BE2C (cell line): ENCODE measurements around the gene MRPL34.

Experiments used
- DNase-seq: peaks from one replicate; pipeline ENCODE4 v3.0.0-alpha.2; 2020
- H3K27me3 ChIP-seq: fragments of 250-450 bp; sonication (Bioruptor Pico); 2 replicates; pipeline ENCODE4 v1.5.1; 2020; ENCODE audit warnings: mild to moderate bottlenecking
- H3K36me3 ChIP-seq: fragments of 250-450 bp; sonication (Bioruptor Pico); 2 replicates; pipeline ENCODE4 v1.5.1; 2020; ENCODE audit warnings: mild to moderate bottlenecking
- H3K4me1 ChIP-seq: fragments of 250-450 bp; sonication (Bioruptor Pico); 2 replicates; pipeline ENCODE4 v1.5.1; 2020
- H3K4me3 ChIP-seq: 2 replicates; pipeline ENCODE4 v1.5.1; 2011; ENCODE audit warnings: low read depth, low read length
- H3K9me3 ChIP-seq: fragments of 250-450 bp; sonication (Bioruptor Pico); 2 replicates; pipeline ENCODE4 v1.5.1; 2020
- TF ChIP-seq, protein P1 (sequence below): IDR thresholded peaks from 2 replicates; pipeline ENCODE4 v1.5.1; 2012; ENCODE audit warnings: mild to moderate bottlenecking, low read depth, low read length

Gene MRPL34

DNA sequence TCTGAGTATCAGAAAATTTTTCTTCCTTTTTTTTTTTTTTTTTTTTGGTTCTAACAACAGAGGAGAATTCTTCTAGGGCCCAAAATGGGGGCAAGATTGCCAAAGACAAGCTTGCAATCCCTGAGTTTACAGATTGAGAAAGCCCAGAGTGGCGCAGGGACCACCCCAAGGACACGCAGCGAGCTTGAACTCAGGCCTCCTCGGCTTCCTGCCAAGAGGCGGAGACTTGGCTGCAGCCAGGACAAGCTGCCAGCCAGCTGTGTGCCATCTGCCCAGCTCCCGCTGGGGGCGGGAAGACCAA is 506 bp upstream of the MRPL34 start:
- TF ChIP-seq, protein P1, sequence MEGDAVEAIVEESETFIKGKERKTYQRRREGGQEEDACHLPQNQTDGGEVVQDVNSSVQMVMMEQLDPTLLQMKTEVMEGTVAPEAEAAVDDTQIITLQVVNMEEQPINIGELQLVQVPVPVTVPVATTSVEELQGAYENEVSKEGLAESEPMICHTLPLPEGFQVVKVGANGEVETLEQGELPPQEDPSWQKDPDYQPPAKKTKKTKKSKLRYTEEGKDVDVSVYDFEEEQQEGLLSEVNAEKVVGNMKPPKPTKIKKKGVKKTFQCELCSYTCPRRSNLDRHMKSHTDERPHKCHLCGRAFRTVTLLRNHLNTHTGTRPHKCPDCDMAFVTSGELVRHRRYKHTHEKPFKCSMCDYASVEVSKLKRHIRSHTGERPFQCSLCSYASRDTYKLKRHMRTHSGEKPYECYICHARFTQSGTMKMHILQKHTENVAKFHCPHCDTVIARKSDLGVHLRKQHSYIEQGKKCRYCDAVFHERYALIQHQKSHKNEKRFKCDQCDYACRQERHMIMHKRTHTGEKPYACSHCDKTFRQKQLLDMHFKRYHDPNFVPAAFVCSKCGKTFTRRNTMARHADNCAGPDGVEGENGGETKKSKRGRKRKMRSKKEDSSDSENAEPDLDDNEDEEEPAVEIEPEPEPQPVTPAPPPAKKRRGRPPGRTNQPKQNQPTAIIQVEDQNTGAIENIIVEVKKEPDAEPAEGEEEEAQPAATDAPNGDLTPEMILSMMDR: no peak
- no peak for DNase-seq
- peaks cover 6% of the 10 kb centered on the region for H3K4me1 ChIP-seq

DNA sequence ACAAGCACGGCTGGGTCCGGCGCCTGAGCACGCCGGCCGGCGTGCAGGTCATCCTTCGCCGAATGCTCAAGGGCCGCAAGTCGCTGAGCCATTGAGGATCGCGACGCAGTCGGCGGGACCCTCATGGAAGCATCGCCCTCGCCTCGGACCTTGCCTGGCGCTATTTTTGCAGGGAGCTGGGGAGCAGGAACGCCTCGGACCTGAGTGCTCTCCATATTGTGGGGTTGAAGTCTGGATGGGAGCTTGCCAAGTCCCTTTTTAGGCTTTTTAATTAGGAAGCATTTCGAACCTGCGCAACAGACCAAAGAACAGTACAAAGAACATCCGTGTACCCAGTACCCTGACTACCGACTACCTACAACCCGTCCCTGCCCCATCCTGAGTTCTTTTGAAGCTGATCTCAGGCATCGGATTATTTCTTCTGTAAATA is 628 bp downstream of the MRPL34 start:
- H3K9me3 ChIP-seq: no peaks in the 10 kb centered on the region
- TF ChIP-seq, protein P1: no peak
- no peak for DNase-seq
- H3K27me3 ChIP-seq: no peaks in the 10 kb centered on the region
- peak overlapping the region; percentile 93 for H3K4me3 ChIP-seq
- H3K4me1 ChIP-seq: peaks cover 6% of the 10 kb centered on the region
- no peaks in the 10 kb centered on the region; the same call in 1 of the 2 replicates for H3K36me3 ChIP-seq

More for the DNA sequence above, 506 bp upstream of the MRPL34 start:
- H3K36me3 ChIP-seq: no peaks in the 10 kb centered on the region
- no peaks in the 10 kb centered on the region for H3K9me3 ChIP-seq
- H3K27me3 ChIP-seq: no peaks in the 10 kb centered on the region
- H3K4me3 ChIP-seq: no peak overlapping the region

DNA sequence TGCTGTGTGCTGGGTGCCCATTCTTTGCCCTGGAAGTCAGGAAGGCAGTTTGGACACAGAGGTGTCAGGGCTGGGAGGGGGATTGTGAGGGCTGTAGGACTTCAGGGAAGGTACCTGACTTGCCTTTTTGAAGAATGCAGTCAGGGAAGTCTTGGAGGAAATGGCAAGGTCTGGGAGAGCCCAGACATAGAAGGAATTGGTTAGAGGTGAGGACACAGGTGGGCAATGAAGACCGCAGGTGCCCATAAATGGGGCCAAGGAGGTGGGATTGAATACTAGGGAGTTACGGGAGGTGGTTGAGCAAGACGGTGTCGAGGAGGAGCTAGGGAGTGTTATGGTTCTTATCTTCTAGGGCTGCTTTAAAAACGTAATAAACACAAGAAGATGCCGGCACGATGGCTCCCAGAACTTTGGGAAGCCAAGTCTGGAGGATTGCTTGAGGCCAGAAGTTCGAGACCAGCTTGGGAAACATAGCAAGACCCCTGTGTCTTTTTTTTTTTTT is 2.3 kb downstream of the MRPL34 start:
- no peaks in the 10 kb centered on the region; the same call in none of the 2 replicates for H3K36me3 ChIP-seq
- no peak for DNase-seq
- H3K27me3 ChIP-seq: no peaks in the 10 kb centered on the region
- TF ChIP-seq, protein P1: no peak
- H3K4me1 ChIP-seq: peaks cover 6% of the 10 kb centered on the region
- H3K9me3 ChIP-seq: no peaks in the 10 kb centered on the region
- no peak overlapping the region for H3K4me3 ChIP-seq

DNA sequence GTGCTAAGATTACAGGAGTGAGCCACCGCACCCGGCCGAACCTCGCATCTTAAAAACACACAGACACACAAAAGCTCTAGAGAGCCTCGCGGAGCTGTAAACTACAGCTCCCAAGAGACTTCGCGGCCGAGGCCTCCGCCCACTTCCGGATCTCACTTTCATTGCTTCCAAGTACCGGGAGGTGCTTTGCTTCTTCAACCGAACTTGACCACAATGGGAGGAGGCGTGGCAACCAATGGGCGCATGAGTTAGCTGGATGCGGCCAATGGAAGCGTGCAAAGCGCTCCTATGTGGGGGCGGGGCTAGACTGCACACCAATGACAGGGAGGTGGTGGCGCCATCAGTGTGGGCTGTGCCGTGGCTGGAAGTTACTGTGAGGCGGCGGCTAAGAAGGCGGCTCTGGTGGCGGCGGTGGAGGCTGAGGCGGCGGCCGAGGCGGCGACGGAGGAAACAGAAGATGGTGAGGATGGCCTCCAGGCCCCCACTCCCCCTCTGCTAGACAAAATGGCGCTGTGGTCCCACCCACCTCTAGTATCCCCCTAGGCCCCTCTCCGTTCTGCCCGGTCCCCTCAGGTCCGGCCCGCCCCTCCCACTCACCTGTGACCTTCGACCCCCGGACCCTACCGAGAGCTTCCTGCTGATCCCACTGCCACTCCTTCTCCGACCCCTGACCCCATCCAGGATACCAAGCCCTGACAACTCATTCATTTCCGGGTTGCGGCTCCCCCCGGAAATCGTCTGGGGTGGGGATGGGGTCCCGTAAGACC is 3.7 kb downstream of the MRPL34 start, which contains the start of gene DDA1:
Gene DDA1 (plus strand): TSS at position 366 of the 767 bp plus-strand sequence. CDS start 92 bp downstream, at position 458.
- H3K27me3 ChIP-seq: no peaks in the 10 kb centered on the region
- TF ChIP-seq, protein P1: no peak
- peaks cover 3% of the 10 kb centered on the region; the same call in 1 of the 2 replicates for H3K4me1 ChIP-seq

DNA sequence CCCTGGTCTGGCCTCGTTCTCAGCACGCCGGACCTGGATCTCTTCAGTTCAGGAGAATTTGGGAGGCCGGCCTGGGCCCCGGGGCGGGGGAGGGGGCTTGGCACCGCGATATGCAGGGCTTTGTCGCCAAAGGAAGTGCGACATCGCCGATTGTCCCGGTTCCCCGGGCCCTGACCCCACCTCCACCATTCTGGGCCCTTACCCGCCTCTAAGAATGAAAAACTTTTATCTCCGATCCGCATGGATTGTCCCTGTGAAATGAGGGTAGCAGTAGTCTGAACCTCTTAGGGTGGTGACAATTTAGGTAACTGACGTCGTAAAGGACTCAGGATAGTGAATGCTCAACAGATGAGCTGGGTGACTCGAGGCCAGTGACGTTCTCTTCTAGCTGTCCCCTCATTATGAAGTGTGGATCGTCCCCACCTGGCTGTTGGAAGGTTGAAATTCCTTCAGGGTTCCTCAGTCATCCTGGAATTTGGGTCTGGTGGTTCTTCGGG is 4.3 kb downstream of the MRPL34 start:
- TF ChIP-seq, protein P1: no peak
- Histone ChIP-seq H3K4me1 (no peaks in the 10 kb centered on the region), H3K9me3 (no peaks in the 10 kb centered on the region), H3K36me3 (peaks cover 11% of the 10 kb centered on the region), H3K27me3 (no peaks in the 10 kb centered on the region), H3K4me3 (peak overlapping the region; percentile 88)
- DNase-seq: no peak

More for the DNA sequence above, 3.7 kb downstream of the MRPL34 start, which contains the start of gene DDA1:
- no peaks in the 10 kb centered on the region for H3K9me3 ChIP-seq
- DNase-seq: peak; percentile 100
- H3K4me3 ChIP-seq: peak within 1 kb of the TSS; percentile 88
- H3K36me3 ChIP-seq: peaks cover 6% of the 10 kb centered on the region
